Natural killer cell (primary cell): ENCODE data around the gene SPINDOC. TPM values are rescaled to one million over a fixed set of nuclear protein-coding genes. Genes with fewer than 3 reads are reported as not detected.

Source experiments
- ATAC-seq, 3 donors: fragments of 150-1000 bp in 2 of 3; fragments of 200-7000 bp in 1 of 3; cut with Tn5 transposase; 1 replicate in 1 of 3; 2 replicates in 2 of 3; pipeline ENCODE4 v1.10.0; 2021; ENCODE audit warnings: mild to moderate bottlenecking in 2 of 3, moderate library complexity in 2 of 3
- DNase-seq, 2 donors: peaks; one replicate each; pipeline versions ENCODE4 v3.0.0 to v3.0.0-alpha.2; 2013 to 2021; ENCODE audit warnings: mixed read lengths in 1 of 2
- H3K27ac ChIP-seq: one replicate; pipeline ENCODE4 v1.5.1; 2013; ENCODE audit warnings: mild to moderate bottlenecking, low read length
- H3K27me3 ChIP-seq: one replicate; pipeline ENCODE4 v1.6.1; 2013; ENCODE audit warnings: low read length; ENCODE audit not compliant: control insufficient read depth, insufficient read depth
- H3K36me3 ChIP-seq: one replicate; pipeline ENCODE4 v1.6.1; 2013; ENCODE audit warnings: low read length; ENCODE audit not compliant: control insufficient read depth, insufficient read depth
- H3K4me1 ChIP-seq: one replicate; pipeline ENCODE4 v1.6.1; 2013; ENCODE audit warnings: low read length; ENCODE audit not compliant: control insufficient read depth, insufficient read depth
- H3K4me3 ChIP-seq: one replicate; pipeline ENCODE4 v1.5.1; 2013; ENCODE audit warnings: low read length
- H3K9me3 ChIP-seq: one replicate; pipeline ENCODE4 v1.6.1; 2013; ENCODE audit warnings: low read length; ENCODE audit not compliant: control insufficient read depth, insufficient read depth
- H3K27ac Mint-ChIP-seq, 2 donors: one replicate each; pipeline ENCODE4 v1.8.0; 2022; ENCODE audit warnings: mild to moderate bottlenecking in 2 of 2, mixed read lengths in 2 of 2, moderate library complexity in 1 of 2
- H3K27me3 Mint-ChIP-seq, 2 donors: one replicate each; pipeline ENCODE4 v1.8.0; 2022; ENCODE audit warnings: low read depth in 2 of 2, mixed read lengths in 2 of 2
- H3K36me3 Mint-ChIP-seq: one replicate; pipeline ENCODE4 v1.8.0; 2022; ENCODE audit warnings: mixed read lengths
- H3K4me1 Mint-ChIP-seq, 2 donors: one replicate each; pipeline ENCODE4 v1.8.0; 2022; ENCODE audit warnings: mixed read lengths in 2 of 2
- H3K4me3 Mint-ChIP-seq: one replicate; pipeline ENCODE4 v1.8.0; 2022; ENCODE audit warnings: mild to moderate bottlenecking, moderate library complexity, mixed read lengths
- H3K9me3 Mint-ChIP-seq, 2 donors: one replicate each; pipeline ENCODE4 v1.8.0; 2022; ENCODE audit warnings: mixed read lengths in 2 of 2
- CTCF ChIP-seq: fragments of 200-600 bp; IDR thresholded peaks from one replicate; pipeline ENCODE4 v1.8.0; 2022; ENCODE audit warnings: antibody characterized with exemption
- WGBS: methylation state at CpG from one replicate; pipeline ENCODE4 v1.1.7; 2013; ENCODE audit warnings: missing lambda C conversion rate; ENCODE audit not compliant: insufficient coverage; 5-methylcytosine and 5-hydroxymethylcytosine counted together
- intact Hi-C: fragments of 100-400 bp; cut with micrococcal nuclease; formaldehyde crosslinking; loops from one replicate; pipeline ENCODE4 v1.14.2; 2022
- total RNA-seq, 4 donors: library from RNA; stranded (reverse); fragments of 120-200 nt in 1 of 4; gene quantifications; one replicate each; pipeline versions ENCODE4 v1.2.3 to v1.2.4, GENCODE V29; 2013 to 2022

The SPINDOC gene
- total RNA-seq, 3 donors from 2014 or later (not counting 1 experiment from before 2014, with no cell fraction given), result 15.6 to 25.3 (median 21.1) TPM

GRCh38 chr11:63775191-63775590 lies 38.1 kb upstream of the SPINDOC start:
- Mint-ChIP-seq H3K9me3 (no peaks in the 10 kb centered on the region), H3K4me1 (peaks cover 0 to 1% of the 10 kb centered on the region in 2 donors), H3K27me3 (peaks cover 12 to 16% of the 10 kb centered on the region in 2 donors), H3K27ac (no peak overlapping the region), H3K4me3 (no peak overlapping the region), H3K36me3 (no peaks in the 10 kb centered on the region)
- Histone ChIP-seq H3K27me3 (peaks cover 4% of the 10 kb centered on the region), H3K4me1 (no peaks in the 10 kb centered on the region), H3K4me3 (no peak overlapping the region), H3K27ac (no peak overlapping the region), H3K36me3 (no peaks in the 10 kb centered on the region), H3K9me3 (no peaks in the 10 kb centered on the region)
- no peak for DNase-seq
- ATAC-seq, result no peak
- no peak for TF ChIP-seq CTCF
- 91% methylated on average over 3 of the region's 3 CpGs for WGBS
- intact Hi-C loops, result no loop called here

GRCh38 chr11:63779039-63779438 lies 34.2 kb upstream of the SPINDOC start:
- no peaks in the 10 kb centered on the region for H3K4me1 Mint-ChIP-seq
- no peaks in the 10 kb centered on the region for H3K9me3 ChIP-seq
- WGBS, result 100% methylated on average over 2 of the region's 2 CpGs
- no peak for TF ChIP-seq CTCF
- H3K4me3 ChIP-seq, result no peak overlapping the region
- intact Hi-C loops, result no loop called here
- H3K9me3 Mint-ChIP-seq, result no peaks in the 10 kb centered on the region
- no peaks in the 10 kb centered on the region for H3K4me1 ChIP-seq
- ATAC-seq, result no peak
- no peaks in the 10 kb centered on the region for H3K36me3 ChIP-seq
- H3K4me3 Mint-ChIP-seq, result no peak overlapping the region
- no peak overlapping the region for H3K27ac Mint-ChIP-seq
- no peaks in the 10 kb centered on the region for H3K27me3 ChIP-seq
- no peak overlapping the region for H3K27ac ChIP-seq
- no peak for DNase-seq
- H3K27me3 Mint-ChIP-seq, result peaks cover 2 to 11% of the 10 kb centered on the region in 2 donors
- H3K36me3 Mint-ChIP-seq, result no peaks in the 10 kb centered on the region

- peaks cover 5% of the 10 kb centered on the region in 2 donors for H3K4me1 Mint-ChIP-seq
- H3K4me3 Mint-ChIP-seq, result no peak overlapping the region
- TF ChIP-seq CTCF, result no peak
- WGBS, result 89% methylated on average over 6 of the region's 6 CpGs
- intact Hi-C loops, result no loop called here
- H3K36me3 Mint-ChIP-seq, result no peaks in the 10 kb centered on the region
- Histone ChIP-seq H3K36me3 (no peaks in the 10 kb centered on the region), H3K4me1 (peaks cover 4% of the 10 kb centered on the region), H3K27ac (no peak overlapping the region), H3K4me3 (no peak overlapping the region), H3K27me3 (no peaks in the 10 kb centered on the region), H3K9me3 (no peaks in the 10 kb centered on the region)
- H3K27ac Mint-ChIP-seq, result no peak overlapping the region
- peaks cover 0 to 4% of the 10 kb centered on the region in 2 donors for H3K27me3 Mint-ChIP-seq
- ATAC-seq, result no peak
- DNase-seq, result no peak
- H3K9me3 Mint-ChIP-seq, result no peaks in the 10 kb centered on the region
Measured at GRCh38 chr11:63782749-63783148, 30.5 kb upstream of the SPINDOC start.

GRCh38 chr11:63783925-63784592 lies 29.2 kb upstream of the SPINDOC start:
- Histone ChIP-seq H3K27me3 (no peaks in the 10 kb centered on the region), H3K36me3 (no peaks in the 10 kb centered on the region), H3K9me3 (no peaks in the 10 kb centered on the region), H3K27ac (no peak overlapping the region), H3K4me1 (peaks cover 4% of the 10 kb centered on the region), H3K4me3 (no peak overlapping the region)
- H3K36me3 Mint-ChIP-seq, result no peaks in the 10 kb centered on the region
- no peaks in the 10 kb centered on the region for H3K27me3 Mint-ChIP-seq
- no peak overlapping the region for H3K27ac Mint-ChIP-seq
- TF ChIP-seq CTCF, result no peak
- peaks cover 5% of the 10 kb centered on the region in 2 donors for H3K4me1 Mint-ChIP-seq
- H3K4me3 Mint-ChIP-seq, result no peak overlapping the region
- intact Hi-C loops, result no loop called here
- no peak for DNase-seq
- ATAC-seq, result no peak
- WGBS, result 37% methylated on average over 7 of the region's 7 CpGs
- H3K9me3 Mint-ChIP-seq, result no peaks in the 10 kb centered on the region
